OCI-LY7 (cell line): Measurements from ENCODE around the gene ELOVL5. TPM values are rescaled to one million over a fixed set of nuclear protein-coding genes. Genes with fewer than 3 reads are reported as not detected.

Experiments
- BruUV-seq: library from RNA; stranded (reverse); fragments of 400-500 nt; replicated peaks from 2 replicates; lab custom pipeline; 2021; lab: Mats Ljungman, UMichigan
- CTCF ChIA-PET: fragments of 300-600 bp; sonication (Branson Sonifier 250); formaldehyde crosslinking; loops from one replicate; lab custom pipeline; 2022; ENCODE audit warnings: antibody characterized with exemption; ENCODE audit not compliant: unreplicated experiment; lab: Charles Lee
- POLR2A ChIA-PET: fragments of 300-600 bp; sonication (Branson Sonifier 250); formaldehyde crosslinking; loops from one replicate; lab custom pipeline; 2022; ENCODE audit warnings: antibody characterized with exemption; lab: Charles Lee
- DNase-seq: peaks from one replicate; pipeline ENCODE4 v3.0.0-alpha.2; 2015; ENCODE audit warnings: low spot score
- H2AFZ ChIP-seq: fragments of 200-600 bp; sonication (generic), shearing (Covaris generic); 2 replicates; pipeline ENCODE4 v1.6.1; 2014; ENCODE audit warnings: mild to moderate bottlenecking, antibody characterized with exemption, low read length, moderate library complexity
- H3K27ac ChIP-seq: fragments of 200-600 bp; sonication (generic); 2 replicates; pipeline ENCODE4 v1.5.1; 2014; ENCODE audit warnings: mixed run types, low read depth, mild to moderate bottlenecking, moderate library complexity, low read length, inconsistent platforms; ENCODE audit not compliant: poor library complexity, severe bottlenecking
- H3K36me3 ChIP-seq: fragments of 200-600 bp; sonication (generic); 2 replicates; pipeline ENCODE4 v1.6.1; 2014; ENCODE audit warnings: mild to moderate bottlenecking, antibody characterized with exemption, low read length, moderate library complexity, mixed read lengths; ENCODE audit not compliant: insufficient read depth
- H3K4me1 ChIP-seq: fragments of 200-600 bp; sonication (generic); 2 replicates; pipeline ENCODE4 v1.5.1; 2014; ENCODE audit warnings: mild to moderate bottlenecking, low read length; ENCODE audit not compliant: insufficient read depth, poor library complexity, severe bottlenecking
- H3K4me2 ChIP-seq: fragments of 200-600 bp; sonication (generic); 2 replicates; pipeline ENCODE4 v1.6.1; 2014; ENCODE audit warnings: mild to moderate bottlenecking, low read length
- H3K4me3 ChIP-seq: fragments of 200-600 bp; sonication (generic); 2 replicates; pipeline ENCODE4 v1.5.1; 2014; ENCODE audit warnings: mild to moderate bottlenecking, low read depth, low read length; ENCODE audit not compliant: poor library complexity, severe bottlenecking
- H3K79me2 ChIP-seq: fragments of 200-600 bp; sonication (generic); 2 replicates; pipeline ENCODE4 v1.6.1; 2016; ENCODE audit warnings: low read depth, mild to moderate bottlenecking, low read length, moderate library complexity, mixed read lengths; ENCODE audit not compliant: insufficient read depth
- H3K9me2 ChIP-seq: fragments of 200-600 bp; sonication (generic); 2 replicates; pipeline ENCODE4 v1.6.1; 2016; ENCODE audit warnings: mild to moderate bottlenecking, low read length, mixed read lengths; ENCODE audit not compliant: insufficient read depth
- H3K9me3 ChIP-seq: fragments of 200-600 bp; sonication (generic); 2 replicates; pipeline ENCODE4 v1.6.1; 2014; ENCODE audit warnings: mild to moderate bottlenecking, mixed run types, low read length, mixed read lengths
- H4K20me1 ChIP-seq: fragments of 200-600 bp; sonication (generic); 2 replicates; pipeline ENCODE4 v1.6.1; 2014; ENCODE audit warnings: mild to moderate bottlenecking, antibody characterized with exemption, low read length, moderate library complexity, mixed read lengths; ENCODE audit not compliant: insufficient read depth
- EZH2phosphoT487 ChIP-seq: fragments of 200-600 bp; sonication (generic); IDR thresholded peaks from 2 replicates; pipeline ENCODE4 v1.6.1; 2018; ENCODE audit warnings: low read depth, borderline replicate concordance, mild to moderate bottlenecking, mixed run types, antibody characterized with exemption, low read length, moderate library complexity, mixed read lengths
- intact Hi-C: fragments of 100-400 bp; cut with micrococcal nuclease; formaldehyde crosslinking; loops from one replicate; pipeline ENCODE4 v1.10.0; 2022; ENCODE audit not compliant: unreplicated experiment
- total RNA-seq, 2 experiments: library from RNA; depleted of rRNA in 1 of 2; stranded (reverse); fragments of >200 nt in 1 of 2; shearing (Covaris generic) in 1 of 2; gene quantifications; 2 replicates each; pipeline ENCODE4 v1.2.3, GENCODE V29; 2014 to 2022
- TF ChIP-seq, protein P1 (sequence below): fragments of 200-600 bp; sonication (generic); conservative IDR thresholded peaks from 2 replicates; pipeline ENCODE4 v1.5.1; 2014; ENCODE audit warnings: mild to moderate bottlenecking, antibody characterized with exemption, low read length, moderate library complexity, mixed read lengths

ELOVL5 gene
- total RNA-seq, 2 experiments from 2014 or later, result 66.8 to 97.1 TPM

DNA sequence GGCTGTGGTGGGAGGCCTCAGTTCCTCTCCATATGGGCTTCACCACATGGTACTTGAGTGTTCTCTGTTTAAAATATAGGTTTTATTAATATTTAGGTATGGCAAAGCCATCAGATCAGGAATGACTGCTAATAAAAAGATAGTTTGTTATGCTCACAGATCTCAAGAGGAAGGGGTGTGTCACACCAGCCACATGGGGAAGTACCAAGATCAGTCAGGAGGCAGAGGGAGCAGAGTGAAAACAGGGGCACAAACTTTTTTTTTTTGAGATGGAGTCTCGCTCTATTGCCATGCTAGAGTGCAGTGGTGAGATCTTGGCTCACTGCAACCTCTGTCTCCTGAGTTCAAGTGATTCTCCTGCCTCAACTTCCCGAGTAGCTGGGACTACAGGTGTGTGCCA lies 108.0 kb downstream of the ELOVL5 start:
- TF ChIP-seq, protein P1, sequence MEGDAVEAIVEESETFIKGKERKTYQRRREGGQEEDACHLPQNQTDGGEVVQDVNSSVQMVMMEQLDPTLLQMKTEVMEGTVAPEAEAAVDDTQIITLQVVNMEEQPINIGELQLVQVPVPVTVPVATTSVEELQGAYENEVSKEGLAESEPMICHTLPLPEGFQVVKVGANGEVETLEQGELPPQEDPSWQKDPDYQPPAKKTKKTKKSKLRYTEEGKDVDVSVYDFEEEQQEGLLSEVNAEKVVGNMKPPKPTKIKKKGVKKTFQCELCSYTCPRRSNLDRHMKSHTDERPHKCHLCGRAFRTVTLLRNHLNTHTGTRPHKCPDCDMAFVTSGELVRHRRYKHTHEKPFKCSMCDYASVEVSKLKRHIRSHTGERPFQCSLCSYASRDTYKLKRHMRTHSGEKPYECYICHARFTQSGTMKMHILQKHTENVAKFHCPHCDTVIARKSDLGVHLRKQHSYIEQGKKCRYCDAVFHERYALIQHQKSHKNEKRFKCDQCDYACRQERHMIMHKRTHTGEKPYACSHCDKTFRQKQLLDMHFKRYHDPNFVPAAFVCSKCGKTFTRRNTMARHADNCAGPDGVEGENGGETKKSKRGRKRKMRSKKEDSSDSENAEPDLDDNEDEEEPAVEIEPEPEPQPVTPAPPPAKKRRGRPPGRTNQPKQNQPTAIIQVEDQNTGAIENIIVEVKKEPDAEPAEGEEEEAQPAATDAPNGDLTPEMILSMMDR, result no peak
- no peak for TF ChIP-seq EZH2phosphoT487
- Histone ChIP-seq H3K4me1 (peaks cover 18% of the 10 kb centered on the region), H3K9me2 (no peaks in the 10 kb centered on the region), H3K36me3 (no peaks in the 10 kb centered on the region; the same call in 1 of the 2 replicates), H3K27ac (no peak overlapping the region), H4K20me1 (no peaks in the 10 kb centered on the region), H3K9me3 (no peaks in the 10 kb centered on the region), H2AFZ (no peak overlapping the region), H3K4me3 (no peak overlapping the region), H3K4me2 (no peak overlapping the region), H3K79me2 (no peaks in the 10 kb centered on the region)
- no peak for DNase-seq
- no TSS peak for BruUV-seq
- POLR2A ChIA-PET, result no interaction called here
- intact Hi-C loops, result loop anchor here (5.0 kb wide), 1 partner anchor 53 kb away; no protein-coding TSS in a partner anchor
- CTCF ChIA-PET, result no interaction called here

DNA sequence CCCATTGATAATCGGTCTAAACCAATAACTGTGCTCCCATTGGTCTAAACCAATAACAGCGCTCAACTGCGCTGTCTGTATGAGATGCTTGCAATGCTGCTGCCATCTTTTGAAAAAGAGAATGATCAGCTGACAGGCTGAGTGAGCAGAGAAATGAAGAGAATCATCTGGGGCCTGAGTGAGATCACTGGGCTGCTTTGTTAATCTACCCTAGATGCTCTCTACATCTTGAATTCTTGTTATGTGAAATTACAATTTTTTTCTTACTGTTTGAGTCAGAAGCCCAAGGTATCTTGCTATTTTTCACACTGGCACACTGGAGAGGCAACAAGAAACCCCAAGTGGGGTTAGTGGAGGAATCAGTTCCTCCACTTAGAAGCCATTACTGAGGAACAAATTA lies 108.6 kb downstream of the ELOVL5 start:
- no peak overlapping the region for H3K4me2 ChIP-seq
- CTCF ChIA-PET, result no interaction called here
- POLR2A ChIA-PET, result no interaction called here
- H3K9me2 ChIP-seq, result no peaks in the 10 kb centered on the region
- H3K36me3 ChIP-seq, result no peaks in the 10 kb centered on the region; the same call in 1 of the 2 replicates
- no TSS peak for BruUV-seq
- no peak overlapping the region for H3K4me3 ChIP-seq
- H3K4me1 ChIP-seq, result peaks cover 11% of the 10 kb centered on the region
- H2AFZ ChIP-seq, result no peak overlapping the region
- TF ChIP-seq EZH2phosphoT487, result no peak
- TF ChIP-seq, protein P1, result no peak
- H3K9me3 ChIP-seq, result no peaks in the 10 kb centered on the region
- no peaks in the 10 kb centered on the region for H3K79me2 ChIP-seq
- no peak for DNase-seq
- intact Hi-C loops, result loop anchor here (5.0 kb wide), 1 partner anchor 53 kb away; no protein-coding TSS in a partner anchor
- no peak overlapping the region for H3K27ac ChIP-seq
- no peaks in the 10 kb centered on the region for H4K20me1 ChIP-seq

DNA sequence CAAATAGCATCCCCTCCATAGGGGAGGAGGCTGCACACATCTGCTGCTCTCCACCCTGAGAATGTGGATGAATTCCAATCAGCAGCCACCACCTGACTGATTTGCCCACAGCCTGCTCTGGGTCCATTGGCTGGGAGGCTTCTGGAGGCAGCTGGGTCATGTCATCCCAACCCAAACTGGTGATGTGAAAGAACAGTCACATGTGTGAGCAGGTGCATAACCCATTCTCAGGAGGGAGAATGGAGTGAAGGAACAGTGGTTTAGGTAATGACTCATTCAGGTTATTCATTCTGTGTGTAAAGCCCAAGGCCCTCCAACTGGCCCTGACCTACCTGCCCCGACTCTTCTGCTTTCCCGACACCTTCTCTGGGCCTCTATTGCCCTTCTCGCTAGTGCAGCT lies 109.2 kb downstream of the ELOVL5 start:
- Histone ChIP-seq H3K36me3 (no peaks in the 10 kb centered on the region; the same call in 1 of the 2 replicates), H3K9me3 (no peaks in the 10 kb centered on the region), H4K20me1 (no peaks in the 10 kb centered on the region), H3K9me2 (no peaks in the 10 kb centered on the region), H2AFZ (no peak overlapping the region), H3K4me2 (no peak overlapping the region), H3K27ac (no peak overlapping the region), H3K79me2 (no peaks in the 10 kb centered on the region), H3K4me3 (no peak overlapping the region), H3K4me1 (peaks cover 5% of the 10 kb centered on the region)
- TF ChIP-seq, protein P1, result no peak
- TF ChIP-seq EZH2phosphoT487, result no peak
- BruUV-seq, result no TSS peak
- CTCF ChIA-PET, result no interaction called here
- intact Hi-C loops, result no loop called here
- POLR2A ChIA-PET, result interaction anchor here (1.3 kb wide), 1 partner anchor 18 kb away, joined by 3 read pairs; no protein-coding TSS in a partner anchor
- DNase-seq, result no peak
